ENCODE measurements around the gene KDM5C.

Gene KDM5C

DNA sequence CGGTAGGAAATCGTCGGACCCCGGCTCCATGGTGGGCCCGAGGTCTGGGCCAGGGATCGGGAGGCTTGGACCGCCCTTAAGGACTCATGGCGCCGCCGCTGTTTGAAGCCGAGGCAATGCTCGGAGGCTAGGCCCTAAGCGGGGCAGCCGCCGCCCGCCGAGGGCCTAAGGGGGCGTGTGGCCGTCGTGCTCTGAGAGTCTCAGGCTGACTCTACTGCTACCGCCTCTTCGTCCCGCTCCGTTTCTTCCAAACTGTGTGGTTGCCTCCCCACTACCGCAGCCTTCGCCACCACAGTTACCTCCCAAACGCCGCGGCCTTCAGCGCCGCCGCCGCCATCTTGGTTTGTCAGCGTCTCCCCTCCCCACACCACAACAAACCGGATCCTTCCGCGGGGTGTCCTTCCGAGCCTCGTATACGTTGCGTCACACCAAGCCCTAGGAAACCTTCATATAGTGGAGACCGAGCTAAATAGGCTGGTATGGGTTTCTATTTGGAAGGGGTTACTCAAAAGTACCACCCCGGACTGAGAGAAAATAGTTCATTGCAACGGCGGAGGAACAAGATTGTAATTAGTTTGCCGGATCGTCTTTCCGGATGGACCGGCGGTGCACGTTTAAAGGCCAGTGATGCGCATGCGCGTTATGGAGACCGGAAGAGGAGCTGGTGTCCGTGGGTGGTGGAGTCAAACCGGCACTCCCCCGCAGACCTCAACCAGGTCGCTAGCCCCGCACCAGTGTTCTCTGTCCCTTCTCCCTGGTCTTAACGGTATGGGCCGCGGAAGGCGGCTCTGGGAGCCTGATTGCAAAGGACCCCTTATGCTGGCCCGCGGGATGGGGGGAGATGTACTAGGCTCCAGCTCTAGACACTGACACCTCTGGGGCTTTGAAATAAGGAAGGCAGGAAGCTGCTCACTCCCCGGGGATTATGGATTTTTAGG, at the start of gene KDM5C:
KDM5C (minus strand) TSS at position 348 of the 938 bp plus-strand sequence; CDS start at position 30, 318 bp downstream.
- peak; percentile 90 for DNase-seq (ENCODE audit: low read depth)

DNA sequence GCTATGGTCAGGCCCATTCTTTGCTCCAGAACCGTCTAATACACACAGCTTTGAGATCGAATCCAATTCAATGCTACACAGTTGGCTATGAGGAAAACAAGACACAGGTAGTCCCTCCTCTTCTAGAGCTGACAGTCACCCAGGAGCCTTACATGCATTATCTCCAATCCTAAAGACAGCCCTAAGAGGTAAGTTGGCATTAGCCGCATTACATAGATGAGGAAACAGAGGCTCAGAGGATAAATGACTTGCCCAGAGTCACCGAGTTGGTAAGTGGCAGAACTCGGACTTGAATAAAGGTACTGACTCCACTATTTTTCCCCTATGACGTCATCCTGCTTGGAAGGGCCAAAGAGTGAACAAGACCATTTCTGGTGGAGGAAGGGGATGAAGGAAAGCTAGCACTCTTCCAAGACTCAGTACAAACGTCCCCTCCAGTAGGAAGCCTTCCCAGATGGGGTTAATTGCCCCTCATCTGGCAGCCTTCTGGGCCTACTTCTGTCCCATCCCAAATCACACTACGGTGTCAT, 47.9 kb upstream of the KDM5C start:
- DNase-seq (ENCODE audit: low read depth): no peak

DNA sequence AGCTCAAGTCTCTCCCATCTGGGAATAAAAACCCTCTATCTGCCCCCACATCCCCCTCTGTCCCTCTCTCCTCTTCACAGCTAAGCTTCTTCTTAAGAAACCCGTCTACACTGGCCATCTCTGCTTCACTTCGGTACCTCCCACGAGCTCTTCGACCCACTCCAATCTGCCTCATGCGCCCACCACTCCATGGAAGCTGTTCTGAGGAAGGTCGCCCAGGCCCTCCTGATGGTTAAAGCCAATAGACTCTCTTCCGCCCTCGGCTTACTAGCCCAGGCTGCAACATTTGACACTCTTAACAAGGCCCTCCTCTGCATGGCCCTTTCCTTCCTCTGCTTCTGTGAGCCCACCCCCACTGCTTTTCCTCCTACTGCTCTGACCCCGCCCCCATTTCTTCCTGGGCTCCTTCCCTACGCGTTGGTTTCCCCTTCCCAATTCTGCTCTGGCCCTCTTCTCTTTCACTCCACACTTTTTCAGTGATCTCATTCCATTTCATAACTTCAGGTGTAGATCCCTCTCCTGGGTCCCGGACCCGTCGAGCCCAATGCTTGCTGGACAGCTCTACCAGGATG, 44.6 kb upstream of the KDM5C start:
- DNase-seq (ENCODE audit: low read depth): no peak

DNA sequence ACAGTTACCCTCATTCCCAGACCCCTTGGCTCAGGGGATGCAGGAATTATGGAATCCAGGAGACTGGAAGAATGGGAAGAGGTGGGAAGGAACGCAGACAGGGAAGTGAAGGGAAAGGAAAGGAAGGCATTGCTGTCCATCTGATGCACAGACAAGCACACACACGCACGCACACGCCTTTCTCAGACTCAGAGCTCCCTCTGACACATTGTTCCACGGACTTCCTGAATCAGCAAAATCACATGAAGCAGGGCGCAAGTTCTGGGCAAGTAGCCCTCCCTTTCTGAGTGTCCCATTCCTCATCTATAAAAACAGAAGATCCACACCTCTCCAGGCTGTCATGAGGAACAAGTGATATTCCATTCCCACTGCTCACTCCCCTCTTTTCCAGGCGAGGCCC, 43.2 kb upstream of the KDM5C start:
- DNase-seq (ENCODE audit: low read depth): no peak

DNA sequence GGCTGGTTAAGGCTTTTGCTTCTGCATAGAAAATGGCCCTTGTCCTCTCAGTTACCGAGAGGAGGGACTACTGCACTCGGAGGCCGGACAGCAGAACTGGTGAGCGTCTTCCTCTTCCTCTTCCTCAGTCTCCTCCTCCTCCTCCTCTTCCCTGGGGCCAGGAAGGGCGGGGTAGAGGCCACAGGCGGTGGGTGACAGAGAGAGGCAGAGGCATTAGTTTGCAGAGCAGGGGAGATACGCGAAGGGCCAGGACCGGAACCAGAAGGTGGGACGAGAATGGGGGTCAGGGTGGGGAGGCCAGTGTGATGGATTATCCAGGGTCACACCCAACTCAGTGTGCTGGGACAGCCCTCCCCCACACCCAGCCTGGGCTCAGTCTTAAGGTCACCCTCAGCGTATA, 41.9 kb upstream of the KDM5C start:
- DNase-seq (ENCODE audit: low read depth): no peak

DNA sequence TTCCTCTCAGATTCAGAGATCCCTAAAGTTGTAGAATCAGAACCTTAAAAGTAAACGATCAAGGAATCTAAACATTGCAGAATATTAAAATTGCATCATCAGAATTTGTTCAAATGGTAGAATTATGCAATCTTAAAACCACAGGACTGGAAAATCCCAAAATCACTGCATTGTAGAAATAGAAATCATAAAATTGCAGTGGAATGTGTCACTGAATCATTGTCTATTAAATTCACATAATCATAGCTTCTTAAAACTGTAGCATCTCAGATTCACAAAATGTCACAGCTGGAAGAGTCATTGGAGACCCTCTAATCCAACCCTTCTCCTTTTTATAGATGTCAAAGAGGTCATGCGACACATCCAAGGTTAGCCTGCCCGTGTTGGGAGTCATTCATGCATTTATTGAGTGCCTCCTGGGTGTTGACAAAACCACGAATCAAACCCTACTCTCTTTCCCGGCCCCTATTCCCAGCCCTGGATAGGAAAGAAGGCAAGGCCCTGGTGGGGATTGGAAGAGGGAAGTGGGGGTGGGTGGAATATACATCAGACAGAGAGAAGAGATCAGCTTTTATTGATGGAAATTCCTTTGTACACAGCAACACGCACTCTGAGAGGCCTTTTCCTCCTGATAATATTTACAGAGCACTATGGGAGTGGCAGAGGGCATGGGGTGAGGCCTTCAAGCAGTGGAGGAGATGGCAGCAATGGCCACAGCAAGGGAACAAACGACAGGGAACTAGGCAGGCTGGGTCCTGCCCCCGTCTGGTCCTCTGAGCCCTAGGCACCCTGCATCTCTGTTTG, 41.0 kb upstream of the KDM5C start:
- DNase-seq (ENCODE audit: low read depth): no peak

DNA sequence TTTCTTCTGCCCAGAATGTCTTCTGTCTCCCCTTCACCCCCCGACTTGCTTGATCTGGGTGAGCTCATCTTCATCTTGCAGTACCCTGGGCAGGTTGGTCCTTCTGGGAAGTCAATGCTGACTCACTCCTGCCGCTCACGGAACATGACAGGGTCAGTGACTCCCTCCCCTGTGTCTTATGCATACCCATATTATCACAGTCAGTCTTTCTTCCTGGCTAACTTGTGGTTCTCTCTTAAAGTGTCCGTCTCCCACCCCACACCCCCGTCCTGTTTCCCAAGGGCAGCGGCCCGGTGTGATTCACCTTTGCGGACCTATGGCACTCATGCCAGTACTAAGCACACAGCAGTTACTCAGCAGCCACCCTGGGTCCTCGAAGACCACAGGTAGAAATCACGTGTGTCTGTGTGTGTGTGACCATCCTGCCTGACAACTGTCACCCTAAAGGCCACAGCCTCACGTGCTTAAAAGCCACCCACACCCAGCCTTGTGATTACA, 38.6 kb upstream of the KDM5C start:
- DNase-seq (ENCODE audit: low read depth): peak; percentile 39

DNA sequence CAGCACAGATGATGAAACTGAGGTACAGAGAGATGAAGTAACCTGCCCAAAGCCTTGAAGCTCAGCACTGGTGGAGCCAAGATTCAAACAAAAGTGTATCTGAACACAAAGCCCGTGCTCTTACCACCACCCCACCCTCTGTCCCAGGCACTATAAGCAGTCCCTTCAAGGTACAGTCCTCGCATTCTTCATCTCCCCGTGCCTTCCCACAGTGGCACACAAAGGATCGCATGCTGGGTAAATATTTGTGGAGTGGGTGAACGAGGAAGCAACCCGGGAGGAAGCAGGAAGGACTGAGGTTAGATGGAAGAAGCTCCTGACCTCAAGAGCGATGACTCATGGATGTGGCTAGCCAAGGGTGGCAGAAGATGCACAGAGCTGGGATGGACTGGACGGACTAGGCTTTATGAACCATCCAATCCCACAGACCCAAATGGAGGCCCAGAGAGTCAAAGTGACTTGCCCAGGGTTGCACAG, 37.9 kb upstream of the KDM5C start:
- no peak for DNase-seq (ENCODE audit: low read depth)

DNA sequence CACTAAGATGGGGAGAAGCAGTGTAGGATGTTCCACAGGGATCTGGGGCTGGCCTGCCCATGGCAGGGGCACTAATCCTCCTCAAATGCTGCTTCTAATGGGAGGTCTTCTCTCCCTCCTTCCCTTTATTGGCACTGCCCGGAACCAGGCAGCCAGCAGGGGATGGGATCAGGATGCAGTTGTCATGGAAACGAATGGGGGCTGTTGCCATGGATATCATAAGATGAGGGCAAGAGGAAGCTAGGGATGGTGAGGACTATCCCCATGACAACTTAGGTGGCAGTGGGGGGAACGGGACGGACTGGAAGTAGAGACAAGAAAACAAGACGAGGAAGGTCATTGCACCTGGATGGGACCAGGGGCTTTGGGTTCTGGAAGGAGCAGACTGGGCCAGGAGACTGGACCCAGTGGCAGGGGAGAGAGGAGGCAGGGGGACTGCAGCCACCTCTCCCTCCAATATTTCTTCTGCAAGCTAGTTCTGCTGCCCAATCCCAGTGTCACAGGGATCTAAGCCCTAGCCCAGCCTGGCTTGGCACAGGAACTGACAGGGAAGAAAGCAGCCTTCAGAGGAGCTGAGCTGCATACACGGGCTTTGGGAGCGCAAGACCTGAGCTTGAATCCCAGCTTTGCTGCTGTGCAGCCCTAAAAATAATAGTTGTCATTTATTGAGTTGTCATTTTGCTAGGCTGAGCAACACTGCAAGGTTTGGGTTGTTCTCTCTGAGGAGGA, 37.3 kb upstream of the KDM5C start:
- no peak for DNase-seq (ENCODE audit: low read depth)

DNA sequence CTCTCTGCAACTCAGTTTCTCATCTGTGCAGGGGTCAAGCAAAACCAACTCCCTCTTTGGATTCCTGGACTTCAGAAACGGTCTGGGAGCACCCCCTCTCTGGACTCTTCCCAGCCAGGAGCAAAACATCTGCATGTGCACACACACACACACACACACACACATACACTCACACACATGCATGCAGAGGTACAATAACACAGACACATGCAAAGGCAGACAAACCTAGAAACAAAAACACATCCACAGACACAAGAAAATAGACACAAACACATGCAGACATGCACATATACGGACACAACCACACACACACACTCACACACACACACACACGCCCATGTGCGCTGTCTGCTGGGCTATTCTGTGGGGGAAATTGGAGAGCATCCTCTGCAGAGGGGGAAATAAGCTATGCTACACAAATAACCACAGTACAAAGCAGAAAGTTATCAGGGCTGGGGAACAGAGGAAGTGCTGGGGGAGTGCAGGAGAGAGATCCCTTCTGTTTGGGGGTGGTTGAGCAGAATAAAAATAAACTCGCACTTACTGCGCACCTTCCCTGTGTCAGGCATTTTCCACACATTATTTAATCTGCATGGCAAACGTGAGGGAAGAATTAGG, 36.5 kb upstream of the KDM5C start:
- no peak for DNase-seq (ENCODE audit: low read depth)

DNA sequence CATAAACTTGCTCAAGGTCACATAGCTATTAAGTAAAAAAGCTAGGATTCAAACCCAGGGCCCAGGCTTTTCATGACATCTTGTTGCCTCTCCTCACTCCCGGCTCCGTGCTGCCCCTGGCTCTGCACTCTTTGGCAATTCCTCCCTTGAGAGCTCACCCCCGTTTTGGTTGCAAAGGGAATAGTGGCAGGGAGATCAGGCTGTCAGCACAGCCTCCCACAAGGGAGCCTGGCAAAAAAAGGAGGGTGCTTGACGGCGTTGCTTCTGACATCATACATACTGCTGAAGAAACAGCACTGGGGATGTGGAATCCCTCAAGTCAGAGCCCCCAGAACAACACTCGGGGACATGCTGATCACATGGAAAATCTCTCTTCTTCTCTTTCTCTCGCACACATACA, 35.8 kb upstream of the KDM5C start:
- no peak for DNase-seq (ENCODE audit: low read depth)

DNA sequence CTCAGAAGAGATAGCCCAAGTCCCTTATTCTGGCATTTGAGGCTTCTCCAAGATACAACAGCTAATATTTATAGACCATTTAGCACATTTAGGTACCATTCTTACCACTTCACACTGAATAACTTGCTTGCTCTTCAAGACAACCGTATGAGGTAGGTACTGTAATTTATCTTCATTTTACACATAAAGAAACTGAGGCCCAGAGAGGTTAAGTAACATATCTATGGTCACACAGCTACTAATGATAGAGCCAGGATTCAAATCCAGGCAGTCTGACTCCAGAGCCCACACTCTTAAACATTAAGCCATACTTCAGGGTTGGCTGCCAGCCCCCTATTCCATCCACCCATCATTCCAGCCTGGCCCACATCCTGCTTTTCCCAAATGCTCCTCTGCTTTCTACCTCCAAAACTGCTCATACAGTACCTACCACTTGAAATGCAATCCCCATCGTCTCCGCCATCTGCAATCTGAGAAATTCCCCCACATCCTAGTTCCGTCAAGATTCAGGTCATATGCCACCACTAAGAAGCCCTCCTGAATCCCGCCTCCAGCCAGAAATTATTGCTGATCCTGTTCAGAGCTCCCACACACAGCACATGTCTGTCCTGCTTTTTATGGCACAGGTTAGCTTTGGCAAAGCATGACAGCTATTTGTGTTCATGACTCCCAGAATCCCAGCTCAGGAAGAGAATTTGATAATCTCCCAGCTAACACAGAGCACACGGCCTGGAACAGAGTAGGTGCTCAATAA, 32.8 kb upstream of the KDM5C start:
- DNase-seq (ENCODE audit: low read depth): no peak

DNA sequence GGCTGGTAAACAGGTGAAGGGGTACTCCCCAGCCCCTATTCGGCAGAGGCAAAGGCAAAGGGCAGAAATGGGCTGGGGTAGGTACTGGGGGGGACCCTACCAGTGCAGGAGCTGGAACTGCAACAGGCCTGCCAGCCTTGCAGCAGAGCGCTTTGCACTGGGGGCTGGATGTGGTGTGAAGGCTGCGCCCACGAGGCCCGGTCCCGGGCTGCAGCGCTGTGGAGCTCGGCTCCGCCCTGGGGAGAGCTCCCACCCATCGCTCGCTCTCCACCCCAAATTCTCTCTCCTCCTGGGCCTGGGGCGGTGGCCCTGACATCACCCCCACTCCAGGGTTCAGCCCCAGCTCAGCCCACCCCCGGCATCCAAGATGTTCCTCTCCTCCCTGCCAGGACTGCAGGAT, 32.2 kb upstream of the KDM5C start:
- no peak for DNase-seq (ENCODE audit: low read depth)

DNA sequence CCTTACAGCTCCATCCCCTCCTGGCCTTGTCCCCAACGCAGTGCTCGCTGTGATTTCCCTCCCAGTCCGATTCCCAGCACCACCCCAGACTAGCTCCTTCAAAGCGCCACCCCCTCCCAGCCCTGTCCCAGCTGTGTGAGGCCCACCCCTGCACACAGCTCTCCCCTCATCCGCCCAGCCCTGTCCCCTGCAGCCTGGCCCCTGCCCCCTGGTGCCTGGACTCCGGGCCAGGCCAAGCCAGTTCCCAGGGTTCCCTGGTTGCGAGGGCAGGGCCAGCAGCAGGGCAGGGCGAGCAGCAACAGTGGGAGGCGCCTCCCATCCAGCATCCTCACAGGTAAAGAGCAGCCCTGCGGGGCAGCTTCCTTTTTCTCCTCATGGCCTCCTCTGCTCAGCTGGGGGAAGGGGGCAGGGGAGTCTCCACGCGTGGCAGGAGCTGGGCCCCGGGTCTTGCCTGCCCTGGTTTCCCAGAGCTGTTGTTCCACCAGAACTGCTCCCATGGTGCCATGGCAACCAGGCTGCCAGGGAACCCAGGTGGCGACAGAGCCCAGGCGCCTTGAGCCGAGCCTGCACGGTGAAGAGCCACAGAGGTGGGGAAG, 31.5 kb upstream of the KDM5C start:
- DNase-seq (ENCODE audit: low read depth): no peak

DNA sequence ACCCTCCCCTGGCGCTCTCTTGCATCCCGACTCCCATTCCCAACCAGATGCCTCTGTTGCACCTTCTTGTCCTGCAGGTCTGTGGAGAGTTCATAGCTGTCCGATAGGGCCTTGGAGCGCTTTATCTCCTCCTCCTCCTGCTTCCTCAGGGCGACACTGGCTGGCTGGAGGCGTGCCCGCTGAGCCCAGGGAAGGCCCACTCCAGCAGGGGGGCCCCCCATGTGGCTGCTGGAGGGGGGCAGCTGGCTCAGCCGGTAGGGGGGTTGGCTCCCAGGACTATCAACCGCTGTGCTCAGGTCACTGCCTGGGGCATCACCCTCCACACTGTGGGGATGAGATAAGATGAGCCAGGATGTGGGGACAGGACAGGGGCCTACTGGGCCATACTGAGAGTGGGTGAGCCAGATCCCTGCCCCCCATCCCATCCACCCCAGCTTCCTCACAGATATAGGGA, 30.8 kb upstream of the KDM5C start:
- DNase-seq (ENCODE audit: low read depth): no peak

DNA sequence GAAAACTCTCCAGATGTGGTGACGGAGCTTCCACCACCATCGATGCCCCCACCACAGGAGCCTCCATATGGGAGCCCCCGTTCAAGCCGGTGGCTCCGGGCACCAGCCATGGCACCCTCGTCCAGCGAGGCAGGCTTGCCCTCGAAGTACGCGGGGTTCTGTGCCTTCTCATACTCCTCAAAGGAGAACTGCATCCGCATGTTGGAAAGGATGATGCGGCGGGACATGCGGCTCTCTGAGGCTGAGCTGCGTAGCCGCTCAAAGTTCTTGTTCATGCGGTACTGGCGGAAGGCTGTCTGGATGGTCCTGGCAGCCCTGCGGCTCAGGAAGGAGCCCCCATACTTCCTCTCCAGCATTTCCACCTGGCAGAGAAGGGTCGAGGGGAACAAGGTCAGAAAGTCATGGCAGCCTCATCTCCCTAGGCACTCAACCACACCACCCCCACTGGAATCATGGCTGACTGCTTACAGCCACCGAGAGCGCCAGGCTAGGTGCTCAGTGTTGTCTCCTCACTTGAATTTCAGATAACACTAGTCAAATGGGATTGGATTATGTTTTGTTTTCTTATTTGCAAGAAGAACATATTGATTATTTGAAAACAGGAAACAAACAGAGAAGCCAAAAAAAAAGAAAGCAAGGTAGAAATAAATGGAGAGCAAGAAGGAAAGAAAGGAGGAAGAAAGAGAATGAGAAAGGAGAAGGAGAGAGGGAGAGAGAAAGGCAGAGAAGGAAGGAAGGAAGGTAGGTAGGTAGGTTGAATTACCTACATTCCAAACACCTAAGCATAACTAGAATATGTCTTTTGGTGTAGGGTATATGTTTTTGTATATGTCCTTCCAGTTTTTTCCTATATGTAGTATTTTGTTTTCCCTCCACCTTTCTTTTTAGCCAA, 29.8 kb upstream of the KDM5C start:
- DNase-seq (ENCODE audit: low read depth): no peak

DNA sequence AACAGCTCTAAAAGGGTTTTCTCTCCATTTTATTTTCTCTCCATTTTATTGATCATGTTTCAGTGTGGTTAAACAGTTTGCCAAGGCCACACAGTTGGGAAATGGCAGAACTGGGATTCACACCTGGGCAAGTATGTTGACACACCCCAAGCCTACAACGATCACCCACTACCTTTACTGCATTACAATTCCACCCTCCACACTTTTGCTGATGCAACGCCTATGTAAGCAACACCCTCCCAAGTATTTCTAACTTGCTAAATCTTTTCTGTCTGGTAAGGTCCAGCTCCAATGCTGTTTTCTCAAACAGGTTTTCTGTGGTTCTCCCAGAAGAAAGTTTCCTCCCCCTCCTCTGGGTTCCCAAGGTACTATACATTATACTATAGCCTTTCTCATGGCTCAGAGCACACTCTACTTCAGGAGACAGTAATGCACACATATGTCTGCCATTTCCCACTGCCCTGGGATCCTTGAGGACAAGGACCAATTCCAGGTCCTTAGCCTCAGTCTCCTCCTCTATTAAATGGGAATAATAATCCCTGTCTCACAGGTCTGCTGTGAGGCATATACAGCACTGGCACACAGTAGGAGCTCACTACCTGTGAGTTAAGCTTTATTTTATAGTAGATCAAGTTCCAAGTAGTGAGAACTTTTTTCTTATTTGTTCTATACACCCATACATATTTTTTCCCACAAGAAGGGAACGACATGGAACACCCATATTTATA, 28.4 kb upstream of the KDM5C start:
- no peak for DNase-seq (ENCODE audit: low read depth)

DNA sequence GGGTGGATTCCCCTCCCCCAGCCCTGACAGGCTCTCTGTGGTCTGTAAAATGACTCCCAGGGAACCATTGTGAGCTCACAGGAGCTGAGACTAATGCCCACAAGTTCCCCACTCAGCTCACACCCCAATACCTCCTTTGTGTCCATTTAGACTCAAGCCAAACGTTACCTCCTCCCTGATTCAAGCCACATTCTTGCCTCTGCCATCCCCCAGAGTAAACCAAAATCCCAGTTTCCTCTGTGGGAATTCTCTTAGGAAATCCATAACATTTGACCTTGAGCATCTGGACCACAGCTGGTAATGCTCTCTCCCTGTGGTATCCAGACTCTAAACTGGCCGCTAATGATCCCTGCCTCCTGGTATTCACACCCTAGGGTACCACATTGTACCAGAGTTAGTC, 26.3 kb upstream of the KDM5C start:
- no peak for DNase-seq (ENCODE audit: low read depth)

Measured in stimulated activated CD8-positive, alpha-beta memory T cell treated with anti-CD3 and anti-CD28 coated beads, Interleukin-4, amount 100 ng/mL, for 24 hours (primary cell).